H1 (cell line): ENCODE data around the gene ADGRB2. TPM values are rescaled to one million over a fixed set of nuclear protein-coding genes. Genes with fewer than 3 reads are reported as not detected.

Source experiments
- CTCF ChIA-PET: fragments of 300-600 bp; sonication (Branson Sonifier 250); formaldehyde crosslinking; loops from one replicate; lab custom pipeline; 2021; ENCODE audit not compliant: partially characterized antibody; lab: Charles Lee
- POLR2A ChIA-PET: fragments of 300-600 bp; sonication (Branson Sonifier 250); formaldehyde crosslinking; loops from one replicate; lab custom pipeline; 2021; ENCODE audit warnings: inconsistent platforms; ENCODE audit not compliant: partially characterized antibody; lab: Charles Lee
- DNase-seq, 2 experiments: peaks; one replicate each; pipeline versions ENCODE4 v3.0.0 to v3.0.0-alpha.2; 2010 to 2022; ENCODE audit warnings: low spot score in 2 of 2, low read depth in 1 of 2, mixed read lengths in 1 of 2
- FAIRE-seq: peaks from 2 replicates; lab custom pipeline; 2011; peaks lifted over from hg19 to GRCh38; lab: Jason Lieb, UNC
- H2AFZ ChIP-seq: 2 replicates; pipeline ENCODE4 v1.8.1; 2012; ENCODE audit warnings: low read length, inconsistent platforms
- H2AK5ac ChIP-seq: 2 replicates; pipeline ENCODE4 v1.6.1; 2013; ENCODE audit warnings: low read depth, low read length
- H2BK120ac ChIP-seq: replicated peaks from 2 replicates; pipeline ENCODE3; 2013; ENCODE audit warnings: low read depth, low read length, inconsistent platforms
- H2BK12ac ChIP-seq: 2 replicates; pipeline ENCODE4 v1.6.1; 2013; ENCODE audit warnings: low read depth, low read length
- H2BK15ac ChIP-seq: 2 replicates; pipeline ENCODE4 v1.6.1; 2013; ENCODE audit warnings: low read length
- H2BK20ac ChIP-seq: 2 replicates; pipeline ENCODE4 v1.6.1; 2013; ENCODE audit warnings: low read length
- H2BK5ac ChIP-seq: 2 replicates; pipeline ENCODE4 v1.6.1; 2013; ENCODE audit warnings: low read depth, low read length
- H3K14ac ChIP-seq: 2 replicates; pipeline ENCODE4 v1.6.1; 2013; ENCODE audit warnings: inconsistent platforms; ENCODE audit not compliant: insufficient read length
- H3K18ac ChIP-seq: 2 replicates; pipeline ENCODE4 v1.6.1; 2013; ENCODE audit warnings: low read length; ENCODE audit errors: extremely low read depth
- H3K23ac ChIP-seq: 2 replicates; pipeline ENCODE4 v1.6.1; 2013; ENCODE audit warnings: inconsistent platforms; ENCODE audit not compliant: insufficient read length
- H3K23me2 ChIP-seq: 2 replicates; pipeline ENCODE4 v1.6.1; 2013; ENCODE audit warnings: low read depth, low read length
- H3K27ac ChIP-seq: 2 replicates; pipeline ENCODE4 v1.6.1; 2011; ENCODE audit warnings: low read depth, low read length, inconsistent platforms
- H3K27me3 ChIP-seq, 4 experiments: replicated peaks in 1 of 4; 1 replicate in 1 of 4; 2 replicates in 3 of 4; pipeline versions ENCODE4 v1.6.1 to v1.8.1; 2011 to 2013; ENCODE audit warnings: low read length in 3 of 4, mild to moderate bottlenecking in 3 of 4, inconsistent platforms in 2 of 4, mixed read lengths in 2 of 4, moderate library complexity in 1 of 4; ENCODE audit not compliant: control insufficient read depth in 3 of 4, insufficient read depth in 3 of 4; ENCODE audit errors: extremely low read depth in 1 of 4
- H3K36me3 ChIP-seq, 4 experiments: 2 replicates each; pipeline versions ENCODE4 v1.6.1 to v1.8.1; 2011 to 2013; ENCODE audit warnings: mild to moderate bottlenecking in 4 of 4, low read length in 3 of 4, moderate library complexity in 2 of 4, control low read depth in 1 of 4, inconsistent platforms in 1 of 4; ENCODE audit not compliant: insufficient read depth in 4 of 4, control insufficient read depth in 2 of 4
- H3K4ac ChIP-seq: replicated peaks from 2 replicates; pipeline ENCODE3; 2013; ENCODE audit warnings: low read length, low read depth, mixed read lengths, inconsistent platforms; ENCODE audit not compliant: insufficient read length
- H3K4me1 ChIP-seq, 4 experiments: replicated peaks in 1 of 4; 1 replicate in 1 of 4; 2 replicates in 3 of 4; pipeline versions ENCODE4 v1.6.1 to v1.8.1; 2011 to 2013; ENCODE audit warnings: low read length in 3 of 4, inconsistent platforms in 2 of 4, mixed read lengths in 1 of 4; ENCODE audit not compliant: insufficient read depth in 4 of 4, control insufficient read depth in 3 of 4
- H3K4me2 ChIP-seq, 2 experiments: 2 replicates each; pipeline versions ENCODE4 v1.6.1 to v1.8.1; 2011 to 2013; ENCODE audit warnings: low read depth in 2 of 2, low read length in 2 of 2, control low read depth in 1 of 2, inconsistent platforms in 1 of 2, mild to moderate bottlenecking in 1 of 2; ENCODE audit not compliant: insufficient read depth in 1 of 2
- H3K4me3 ChIP-seq, 4 experiments: fragments of 200-600, 300-600 bp in 1 of 4; sonication (generic), shearing (Covaris generic), sonication (Bioruptor Twin) in 1 of 4; 2 replicates each; pipeline versions ENCODE4 v1.5.1 to v1.8.1; 2011 to 2016; ENCODE audit warnings: low read length in 4 of 4, low read depth in 3 of 4, control low read depth in 2 of 4, inconsistent platforms in 2 of 4, mild to moderate bottlenecking in 2 of 4, mixed read lengths in 1 of 4, moderate library complexity in 1 of 4; ENCODE audit not compliant: insufficient read depth in 2 of 4; ENCODE audit errors: extremely low read depth in 1 of 4
- H3K56ac ChIP-seq: replicated peaks from 2 replicates; pipeline ENCODE3; 2013; ENCODE audit warnings: low read depth, mild to moderate bottlenecking, mixed read lengths, low read length, inconsistent platforms; ENCODE audit not compliant: insufficient read length
- H3K79me1 ChIP-seq: 2 replicates; pipeline ENCODE4 v1.6.1; 2013; ENCODE audit warnings: low read depth, low read length, control low read depth
- H3K79me2 ChIP-seq, 2 experiments: 2 replicates each; pipeline versions ENCODE4 v1.6.1 to v1.8.1; 2012 to 2013; ENCODE audit warnings: low read length in 2 of 2, mild to moderate bottlenecking in 2 of 2, inconsistent platforms in 1 of 2; ENCODE audit not compliant: insufficient read depth in 2 of 2, control insufficient read depth in 1 of 2
- H3K9ac ChIP-seq, 4 experiments: replicated peaks in 1 of 4; 1 replicate in 1 of 4; 2 replicates in 3 of 4; pipeline versions ENCODE4 v1.6.1 to v1.8.1; 2011 to 2013; ENCODE audit warnings: low read depth in 3 of 4, low read length in 3 of 4, control low read depth in 2 of 4, mild to moderate bottlenecking in 2 of 4, moderate library complexity in 2 of 4, inconsistent platforms in 1 of 4; ENCODE audit errors: extremely low read depth in 1 of 4
- H3K9me3 ChIP-seq, 2 experiments: 2 replicates each; pipeline versions ENCODE4 v1.6.1 to v1.8.1; 2012 to 2013; ENCODE audit warnings: mild to moderate bottlenecking in 2 of 2, moderate library complexity in 2 of 2, control low read depth in 1 of 2, inconsistent platforms in 1 of 2, low read depth in 1 of 2, low read length in 1 of 2, mixed read lengths in 1 of 2; ENCODE audit not compliant: insufficient read depth in 2 of 2
- H4K20me1 ChIP-seq, 2 experiments: replicated peaks in 1 of 2; 2 replicates each; pipeline versions ENCODE3 to v1.8.1; 2011 to 2013; ENCODE audit warnings: inconsistent platforms in 2 of 2, low read length in 2 of 2, mild to moderate bottlenecking in 1 of 2; ENCODE audit not compliant: insufficient read depth in 2 of 2, control insufficient read depth in 1 of 2
- H4K5ac ChIP-seq: 2 replicates; pipeline ENCODE4 v1.6.1; 2013; ENCODE audit warnings: low read length, low read depth, mixed read lengths, inconsistent platforms; ENCODE audit not compliant: insufficient read length
- H4K8ac ChIP-seq: 2 replicates; pipeline ENCODE4 v1.8.0; 2013; ENCODE audit warnings: mild to moderate bottlenecking, moderate library complexity, low read length, inconsistent platforms; ENCODE audit not compliant: insufficient read depth; ENCODE audit errors: extremely low read depth
- H4K91ac ChIP-seq: replicated peaks from 2 replicates; pipeline ENCODE3; 2013; ENCODE audit warnings: low read length, mixed read lengths, inconsistent platforms; ENCODE audit not compliant: insufficient read length
- BRCA1 ChIP-seq: IDR thresholded peaks from 2 replicates; pipeline ENCODE4 v1.6.1; 2012; ENCODE audit warnings: low read depth, low read length, improper control_type of control experiment
- JUND ChIP-seq: IDR thresholded peaks from 2 replicates; pipeline ENCODE4 v1.6.1; 2011; ENCODE audit warnings: mild to moderate bottlenecking, improper control_type of control experiment, low read length
- NRF1 ChIP-seq: IDR thresholded peaks from 2 replicates; pipeline ENCODE4 v1.6.1; 2011; ENCODE audit warnings: mild to moderate bottlenecking, low read depth, low read length, improper control_type of control experiment
- PHF8 ChIP-seq: fragments of 200-600 bp; sonication (generic); conservative IDR thresholded peaks from 2 replicates; pipeline ENCODE4 v1.7.1; 2012; ENCODE audit warnings: low read depth, mild to moderate bottlenecking, inconsistent platforms, low read length, moderate library complexity
- RBBP5 ChIP-seq: IDR thresholded peaks from 2 replicates; pipeline ENCODE4 v1.7.1; 2012; ENCODE audit warnings: low read depth, mild to moderate bottlenecking, inconsistent platforms, low read length, moderate library complexity, borderline replicate concordance
- RFX5 ChIP-seq: IDR thresholded peaks from 2 replicates; pipeline ENCODE4 v1.6.1; 2011; ENCODE audit warnings: low read depth, low read length, improper control_type of control experiment, borderline replicate concordance
- SP1 ChIP-seq: IDR thresholded peaks from 2 replicates; pipeline ENCODE4 v1.6.1; 2011; ENCODE audit warnings: low read depth, low read length
- SP2 ChIP-seq: IDR thresholded peaks from 2 replicates; pipeline ENCODE4 v1.6.1; 2012; ENCODE audit warnings: mild to moderate bottlenecking, low read length, inconsistent platforms
- WGBS, 2 experiments: shearing (Covaris generic) in 1 of 2; methylation state at CpG; one replicate each; pipeline versions ENCODE4 v1.1.6 to v1.1.7; 2013 to 2015; ENCODE audit warnings: low lambda C conversion rate in 2 of 2, mixed read lengths in 2 of 2, inconsistent platforms in 1 of 2, low coverage in 1 of 2, missing lambda C conversion rate in 1 of 2; ENCODE audit not compliant: insufficient replicate concordance in 2 of 2, insufficient coverage in 1 of 2, insufficient read length in 1 of 2; ENCODE audit errors: extremely low coverage in 1 of 2, missing lambda C conversion rate in 1 of 2; 5-methylcytosine and 5-hydroxymethylcytosine counted together
- polyA plus RNA-seq, 7 experiments: library from polyadenylated mRNA; depleted of rRNA in 3 of 7; stranded (reverse) in 5 of 7; unstranded in 2 of 7; fragments of >200 nt in 5 of 7; fragments of 200-250 nt in 2 of 7; gene quantifications; 1 replicate in 5 of 7; 2 replicates in 1 of 7; 4 replicates in 1 of 7; pipeline versions ENCODE4 v1.2.1 to v1.2.3, GENCODE V29; 2011 to 2013; ENCODE audit warnings: missing spikeins in 2 of 7, mixed read lengths in 2 of 7
- total RNA-seq: library from RNA; stranded (reverse); fragmentation: NEBNext Ultra II Directional; extraction: Animal tissue kit (Norgen Biotek cat#: 25700); gene quantifications from 2 replicates; pipeline ENCODE4 v1.2.1, GENCODE V29; 2021
- TF ChIP-seq, protein P1 (sequence below): IDR thresholded peaks from 2 replicates; pipeline ENCODE4 v1.6.1; 2011; ENCODE audit warnings: low read depth, mild to moderate bottlenecking, low read length; ENCODE audit not compliant: insufficient read depth
- TF ChIP-seq, protein P2 (sequence below): IDR thresholded peaks from 2 replicates; pipeline ENCODE4 v1.6.1; 2012; ENCODE audit warnings: inconsistent platforms

ADGRB2 gene
- total and polyA plus RNA-seq, 2 of the 8 experiments (the other 6 are each of a cell fraction or from before 2014, with no cell fraction given): 15.6 to 26.2 TPM

DNA sequence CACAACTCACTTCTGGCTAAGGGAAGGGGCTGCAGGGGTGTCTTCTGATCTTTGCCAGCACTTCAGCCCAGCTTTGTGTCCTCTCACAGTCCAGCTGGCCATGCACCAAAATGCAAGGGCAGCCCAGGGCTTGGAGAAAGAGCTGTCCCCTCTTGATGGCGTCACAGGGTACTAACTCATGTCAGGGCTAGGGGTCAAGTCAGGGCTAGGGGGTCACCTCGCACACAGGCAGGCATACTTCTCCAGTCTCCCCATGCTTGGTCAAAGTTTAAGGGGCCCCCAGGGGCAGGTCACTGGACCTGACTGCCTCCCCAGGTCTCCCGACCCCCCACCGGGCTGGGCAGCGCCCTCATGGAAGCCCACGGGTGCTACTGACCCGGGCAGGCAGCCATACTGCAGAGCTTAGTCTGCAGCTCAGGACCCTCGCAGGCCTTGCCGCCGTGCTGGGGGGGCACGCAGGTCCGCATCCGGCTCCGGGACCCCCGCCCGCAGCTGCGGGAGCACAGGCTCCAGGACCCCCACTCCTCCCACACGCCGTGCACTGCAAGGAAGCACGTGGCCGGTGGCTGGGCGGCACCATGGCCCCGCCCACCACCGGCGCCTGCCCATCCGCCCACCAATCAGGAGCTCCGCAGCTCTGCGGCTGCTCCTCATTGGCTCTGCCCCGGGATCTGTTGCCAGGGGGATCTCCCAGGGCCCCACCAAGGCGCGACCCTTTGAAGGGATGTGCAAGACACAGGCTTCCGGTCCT, 21.5 kb downstream of the ADGRB2 start:
- Histone ChIP-seq H3K4me1 (peaks cover 0 to 13% (median 8%) of the 10 kb centered on the region in 4 experiments; a peak in 6 of 7 replicates), H2BK20ac (no peak overlapping the region), H3K27me3 (no peaks in the 10 kb centered on the region), H2AFZ (no peak overlapping the region), H3K27ac (no peak overlapping the region), H2BK5ac (0 out of 2 replicates have a peak overlapping the region, but pooled peaks have one; percentile 9), H3K18ac (no peak overlapping the region; the same call in 1 of the 2 replicates), H4K8ac (no peak overlapping the region; the same call in 1 of the 2 replicates), H3K4me3 (no peak overlapping the region), H2AK5ac (no peak overlapping the region), H3K36me3 (peaks cover 0 to 4% (median 0%) of the 10 kb centered on the region in 4 experiments; a peak in 1 of 8 replicates), H3K14ac (no peak overlapping the region), H3K23ac (no peak overlapping the region), H2BK12ac (0 out of 2 replicates have a peak overlapping the region, but pooled peaks have one; percentile 5), H3K4me2 (no peak overlapping the region), H3K56ac (no peak overlapping the region), H3K9me3 (no peaks in the 10 kb centered on the region), H3K79me2 (no peaks in the 10 kb centered on the region), H4K5ac (no peak overlapping the region), H4K91ac (no peak overlapping the region), H3K9ac (no peak overlapping the region), H2BK15ac (0 out of 2 replicates have a peak overlapping the region, but pooled peaks have one; percentile 72), H2BK120ac (no peak overlapping the region), H3K23me2 (no peaks in the 10 kb centered on the region), H3K4ac (no peak overlapping the region), H3K79me1 (no peaks in the 10 kb centered on the region), H4K20me1 (peaks cover 0 to 5% of the 10 kb centered on the region in 2 experiments)
- ChIA-PET POLR2A (interaction anchor here (0.8 to 1.2 kb wide), 3 partner anchors 14 to 98 kb away, joined by 3 to 4 read pairs (median 4); partner anchors contain the start of gene PEF1), CTCF (interaction anchor here (1.3 to 9.2 kb wide), 12 partner anchors 8 to 79 kb away, joined by 3 to 130 read pairs (median 8); no protein-coding TSS in a partner anchor)
- DNase-seq: peak in 1 of 2 experiments; percentile 75
- WGBS, 2 experiments: 87% methylated on average over 30 of the region's 32 CpGs; no CpG with 5 or more reads in 1 of the 2 experiments
- FAIRE-seq: no peak
- no peak for TF ChIP-seq PHF8
- TF ChIP-seq BRCA1: no peak
- no peak for TF ChIP-seq NRF1
- TF ChIP-seq, protein P1, sequence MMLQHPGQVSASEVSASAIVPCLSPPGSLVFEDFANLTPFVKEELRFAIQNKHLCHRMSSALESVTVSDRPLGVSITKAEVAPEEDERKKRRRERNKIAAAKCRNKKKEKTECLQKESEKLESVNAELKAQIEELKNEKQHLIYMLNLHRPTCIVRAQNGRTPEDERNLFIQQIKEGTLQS: no peak
- TF ChIP-seq SP2: 0 out of 2 replicates have a peak, but pooled peaks have one; percentile 18
- TF ChIP-seq, protein P2, sequence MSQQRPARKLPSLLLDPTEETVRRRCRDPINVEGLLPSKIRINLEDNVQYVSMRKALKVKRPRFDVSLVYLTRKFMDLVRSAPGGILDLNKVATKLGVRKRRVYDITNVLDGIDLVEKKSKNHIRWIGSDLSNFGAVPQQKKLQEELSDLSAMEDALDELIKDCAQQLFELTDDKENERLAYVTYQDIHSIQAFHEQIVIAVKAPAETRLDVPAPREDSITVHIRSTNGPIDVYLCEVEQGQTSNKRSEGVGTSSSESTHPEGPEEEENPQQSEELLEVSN: peak; percentile 80
- TF ChIP-seq SP1: peak; percentile 73; the same call in 1 of the 2 replicates
- TF ChIP-seq RBBP5: no peak
- peak; percentile 79 for TF ChIP-seq RFX5
- no peak for TF ChIP-seq JUND
